Cardiac septum (tissue), 1 donor: ENCODE results near the gene METTL23. TPM values are rescaled to one million over a fixed set of nuclear protein-coding genes. Genes with fewer than 3 reads are reported as not detected.
"Not testable (repeated sequence)": the region's sequence is repeated elsewhere in the genome, so short reads cannot be mapped to it uniquely, and the experiment has no call there.

Experiments
- DNase-seq: peaks from one replicate; pipeline ENCODE4 v3.0.0-alpha.2; 2020; ENCODE audit warnings: low spot score
- intact Hi-C: fragments of 100-400 bp; cut with DNase I; formaldehyde crosslinking; loops from one replicate; pipeline ENCODE4 v1.14.0; 2022
- microRNA-seq: library from miRNA; unstranded; fragments of <30 nt; microRNA quantifications from one replicate; pipeline ENCODE4 v1.2.0, GENCODE V29; 2020
- total RNA-seq: library from RNA; stranded (reverse); fragmentation: NEBNext Ultra II Directional; extraction: Animal tissue kit (Norgen Biotek cat#: 25700); gene quantifications from one replicate; pipeline ENCODE4 v1.2.1, GENCODE V29; 2021
- donor health status: DM: no; HTN: no; CAD: no.

The METTL23 gene
- total RNA-seq, 1 donor from 2014 or later, result 21.4 TPM

DNA sequence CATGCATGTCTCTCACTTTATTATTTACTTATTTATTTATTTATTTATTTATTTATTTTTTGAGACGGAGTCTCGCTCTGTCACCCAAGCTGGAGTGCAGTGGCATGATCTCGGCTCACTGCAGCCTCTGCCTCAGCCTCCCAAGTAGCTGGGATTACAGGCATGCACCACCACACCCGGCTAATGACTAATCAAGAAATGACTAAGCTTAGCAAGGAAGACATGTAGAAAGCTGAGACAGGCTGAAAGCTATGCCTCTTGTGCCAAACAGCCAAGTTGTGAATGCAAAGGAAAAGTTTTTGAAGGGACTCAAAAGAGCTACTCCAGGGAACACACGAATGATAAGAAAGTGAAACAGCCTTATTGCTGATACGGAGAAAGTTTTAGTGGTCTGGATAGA is 19.1 kb downstream of the METTL23 start:
- intact Hi-C loops, DNase-seq: not testable (repeated sequence)

DNA sequence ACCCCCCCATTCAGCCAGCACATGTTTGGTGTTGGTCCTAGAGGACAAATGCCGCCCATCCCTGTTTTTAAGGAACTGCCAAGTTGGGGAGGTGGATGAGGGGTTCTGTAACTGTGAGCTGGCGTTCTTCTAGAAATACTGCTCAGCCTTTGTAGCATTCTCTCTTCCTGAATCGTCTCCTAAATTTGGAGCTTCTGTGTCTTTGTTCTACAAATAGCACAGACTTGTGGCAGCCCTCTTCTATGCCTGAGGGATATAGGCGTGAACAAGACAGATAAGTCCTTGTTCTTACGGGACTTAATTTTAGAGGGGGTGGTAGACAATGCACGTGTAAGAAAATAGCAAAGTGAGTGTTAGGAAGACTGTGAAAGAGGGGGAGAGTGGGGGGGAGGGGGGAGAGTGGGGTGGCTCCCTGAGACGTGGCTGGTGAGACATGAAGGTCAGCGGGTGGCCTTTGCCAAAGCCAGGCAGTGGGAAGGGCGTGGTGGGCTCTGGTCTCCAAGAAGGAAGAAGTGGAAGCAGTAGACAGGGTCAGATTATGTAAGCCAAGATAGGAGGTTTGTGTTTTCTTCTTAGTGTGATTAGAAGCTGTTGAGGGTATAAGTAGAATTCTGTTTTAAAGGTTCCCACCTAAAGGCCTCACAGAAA is 21.2 kb downstream of the METTL23 start:
- DNase-seq, result no peak
- intact Hi-C loops, result no loop called here

DNA sequence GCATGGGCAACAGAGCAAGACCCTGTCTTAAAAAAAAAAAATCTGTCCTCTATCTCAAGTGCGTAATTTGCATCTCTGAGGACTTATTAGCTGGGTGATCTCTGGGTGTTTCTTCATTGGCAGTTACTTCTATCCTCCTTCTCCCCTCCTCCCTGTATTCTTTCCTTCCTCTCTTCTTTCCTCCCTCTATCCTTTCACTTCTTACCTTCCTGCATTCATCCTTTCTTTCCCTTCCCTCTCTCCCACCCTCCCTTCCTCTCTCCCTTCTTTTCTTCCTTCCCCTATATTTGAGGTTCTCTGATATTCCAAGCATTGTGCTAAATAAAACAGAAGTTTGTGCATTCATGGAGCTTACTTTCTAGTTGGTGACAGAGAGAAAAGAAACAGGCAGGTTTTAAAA is 22.0 kb downstream of the METTL23 start:
- DNase-seq, result no peak
- intact Hi-C loops, result no loop called here

DNA sequence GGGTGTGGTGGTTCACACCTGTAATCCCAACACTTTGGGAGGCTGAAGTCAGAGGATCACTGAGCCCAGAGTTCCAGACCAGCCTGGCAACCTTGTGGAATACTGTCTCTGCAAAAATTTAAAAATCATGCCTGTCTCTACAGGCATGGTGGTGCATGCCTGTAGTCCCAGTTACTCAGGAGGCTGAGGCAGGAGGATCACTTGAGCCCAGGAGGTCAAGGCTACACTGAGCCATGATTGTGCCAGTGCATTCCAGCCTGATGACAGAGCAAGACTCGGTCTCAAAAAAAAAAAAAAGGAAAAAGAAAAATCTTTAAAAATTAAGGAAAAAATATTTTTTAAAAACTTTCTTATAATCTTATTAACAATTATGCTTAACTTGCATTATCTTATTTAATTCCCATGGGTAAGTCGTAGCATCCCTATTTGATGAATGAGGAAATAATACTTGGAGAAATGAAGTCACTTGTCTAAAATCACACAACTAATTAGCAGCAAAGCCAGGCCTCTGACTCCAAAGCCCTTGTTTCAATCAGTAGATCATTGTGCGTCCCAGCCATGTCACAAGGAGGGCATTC is 24.9 kb downstream of the METTL23 start:
- intact Hi-C loops, result no loop called here
- no peak for DNase-seq

DNA sequence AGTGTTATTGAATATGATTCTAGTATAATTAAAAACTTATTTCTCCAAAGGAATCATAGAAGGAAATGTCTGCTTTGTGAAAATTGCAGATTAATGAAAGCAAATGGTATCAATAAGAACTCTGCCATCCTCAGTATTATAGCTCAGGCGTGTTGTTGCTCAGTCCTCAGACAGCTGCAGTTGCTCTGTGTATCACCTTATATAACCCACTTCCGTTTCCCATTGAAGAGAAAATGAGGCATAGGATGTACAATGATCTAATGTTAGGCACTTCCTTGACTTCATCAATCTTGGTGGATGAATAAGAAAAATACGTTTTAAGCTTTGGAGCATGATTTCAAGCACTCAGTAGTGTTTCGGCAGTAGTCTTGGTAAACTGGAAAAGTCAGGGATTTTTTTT is 25.4 kb downstream of the METTL23 start:
- DNase-seq, result no peak
- intact Hi-C loops, result no loop called here

DNA sequence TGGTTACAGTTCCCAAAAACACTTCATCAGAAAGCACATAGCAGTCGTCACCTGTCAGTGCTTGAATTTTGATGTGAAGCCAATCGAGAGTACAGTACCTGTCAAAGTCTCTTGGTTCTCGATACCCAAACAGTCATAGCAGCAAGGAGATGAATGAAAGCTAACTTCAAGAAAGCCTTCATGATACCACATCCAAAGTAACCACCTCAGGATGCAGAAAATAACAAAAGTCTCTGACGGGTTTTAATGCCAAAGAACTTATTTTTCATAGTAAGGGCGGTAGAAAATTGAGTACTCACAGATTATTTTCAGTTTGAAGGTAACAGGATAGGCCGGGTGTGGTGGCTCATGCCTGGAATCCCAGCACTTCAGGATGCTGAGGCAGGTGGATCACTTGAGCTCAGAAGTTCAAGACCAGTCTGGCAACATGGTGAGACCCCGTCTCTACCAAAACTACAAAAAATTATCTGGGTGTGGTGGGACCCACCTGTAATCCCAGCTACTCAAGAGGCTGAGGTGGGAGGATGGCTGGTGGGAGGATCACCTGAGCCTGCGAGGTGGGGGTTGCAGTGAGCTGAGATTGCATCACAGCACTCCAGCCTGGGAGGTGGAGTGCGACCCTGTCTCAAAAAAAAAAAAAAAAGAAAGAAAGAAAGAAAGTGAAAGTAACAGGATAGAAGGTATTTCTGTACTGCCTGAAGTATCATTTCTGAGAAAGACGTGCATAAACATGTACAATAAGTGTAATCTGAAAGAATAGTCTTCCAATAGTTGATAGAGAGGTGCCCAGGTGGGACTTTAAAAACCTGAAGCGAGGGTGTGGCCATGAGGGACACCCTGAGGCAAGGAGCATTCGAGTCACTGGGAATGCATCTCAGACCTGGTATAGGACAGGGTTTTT is 26.7 kb downstream of the METTL23 start:
- intact Hi-C loops, result no loop called here
- no peak for DNase-seq

DNA sequence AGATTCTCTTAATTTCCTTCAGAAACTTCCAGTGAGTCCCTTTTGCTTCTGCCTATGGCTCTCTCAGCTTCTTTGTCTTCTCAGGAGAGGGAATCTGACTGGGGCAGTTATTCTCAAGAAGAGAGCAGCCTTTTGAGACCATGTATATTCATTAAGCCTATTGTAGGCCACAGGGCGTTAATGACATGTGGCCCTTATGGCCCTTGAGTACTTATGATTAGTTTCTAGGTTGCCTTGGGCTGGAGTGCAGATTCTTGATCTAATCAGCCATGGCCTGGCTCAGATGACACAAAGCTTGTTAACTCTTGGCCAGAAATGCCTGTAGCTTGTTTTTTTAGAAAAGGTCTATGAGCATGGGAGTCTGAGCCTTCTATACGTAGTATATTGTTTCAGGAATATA is 28.6 kb downstream of the METTL23 start:
- no peak for DNase-seq
- intact Hi-C loops, result no loop called here

DNA sequence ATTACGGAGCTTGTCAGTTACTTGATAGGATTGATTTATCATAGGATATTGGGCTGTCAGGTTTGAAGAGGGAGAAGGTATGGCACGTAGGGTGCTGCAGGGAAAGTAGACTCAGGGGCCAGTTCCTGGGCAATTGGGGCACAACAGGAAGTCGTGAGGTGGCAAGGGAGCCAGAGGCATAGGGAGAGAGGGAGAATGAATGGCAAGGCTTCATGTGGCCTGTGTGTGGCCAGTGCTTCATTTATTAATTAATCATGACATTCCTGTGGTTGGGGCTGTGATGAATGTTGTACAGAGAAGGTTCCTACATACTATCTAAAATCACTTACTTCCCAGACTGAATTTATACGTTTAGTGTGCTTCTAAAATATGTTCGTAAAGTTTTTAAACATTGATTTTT is 30.6 kb downstream of the METTL23 start:
- DNase-seq, result no peak
- intact Hi-C loops, result no loop called here

DNA sequence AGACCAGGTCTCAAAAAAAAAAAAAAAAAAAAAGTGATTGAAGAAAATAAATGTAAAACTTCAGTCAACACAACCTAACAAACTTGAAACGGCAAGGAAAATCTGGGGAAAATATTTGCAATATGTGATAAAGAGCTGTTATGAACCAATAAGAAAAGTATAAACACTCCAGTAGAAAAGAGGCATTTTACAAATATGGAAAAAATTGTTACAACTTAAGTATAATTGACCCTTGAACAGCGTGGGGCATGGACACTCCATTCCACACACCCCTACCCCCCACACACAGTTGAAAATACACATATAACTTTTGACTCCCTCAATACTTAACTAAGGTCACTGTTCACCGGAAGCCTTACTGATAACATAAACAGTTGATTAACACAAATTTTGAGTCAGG is 31.9 kb downstream of the METTL23 start:
- no peak for DNase-seq
- intact Hi-C loops, result no loop called here

DNA sequence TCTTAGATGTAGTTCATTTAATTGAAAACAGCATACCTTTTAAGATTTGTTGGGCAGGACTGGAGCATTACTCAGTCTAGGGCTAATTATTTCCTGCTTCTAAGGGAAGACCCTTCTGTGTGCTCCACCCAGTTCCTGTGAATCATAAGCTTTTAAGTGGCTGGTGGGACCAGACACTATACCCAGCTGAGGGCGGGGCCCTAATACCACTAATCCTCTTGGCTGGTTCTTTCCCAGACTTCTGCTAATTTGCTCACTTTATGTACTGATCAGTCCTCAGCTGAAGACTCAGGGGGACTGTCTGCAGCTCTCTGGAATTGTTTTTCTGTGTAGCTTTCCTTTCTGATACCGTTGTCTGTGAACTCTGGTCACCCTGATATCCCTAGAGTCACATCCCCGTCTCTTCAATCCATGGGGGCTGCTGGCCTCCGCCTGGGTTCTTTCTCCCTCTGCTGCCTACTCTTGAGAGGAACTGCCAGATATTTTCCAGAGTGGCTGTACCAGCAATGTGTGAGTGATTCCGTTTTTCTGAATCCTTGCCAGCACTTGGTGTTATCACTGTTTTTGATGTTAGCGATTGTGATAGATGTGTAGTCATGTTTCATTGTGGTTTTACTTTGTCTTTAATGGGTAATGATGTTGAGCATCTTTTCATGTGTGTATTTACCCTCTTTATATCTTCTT is 46.3 kb downstream of the METTL23 start:
- no peak for DNase-seq
- intact Hi-C loops, result no loop called here

DNA sequence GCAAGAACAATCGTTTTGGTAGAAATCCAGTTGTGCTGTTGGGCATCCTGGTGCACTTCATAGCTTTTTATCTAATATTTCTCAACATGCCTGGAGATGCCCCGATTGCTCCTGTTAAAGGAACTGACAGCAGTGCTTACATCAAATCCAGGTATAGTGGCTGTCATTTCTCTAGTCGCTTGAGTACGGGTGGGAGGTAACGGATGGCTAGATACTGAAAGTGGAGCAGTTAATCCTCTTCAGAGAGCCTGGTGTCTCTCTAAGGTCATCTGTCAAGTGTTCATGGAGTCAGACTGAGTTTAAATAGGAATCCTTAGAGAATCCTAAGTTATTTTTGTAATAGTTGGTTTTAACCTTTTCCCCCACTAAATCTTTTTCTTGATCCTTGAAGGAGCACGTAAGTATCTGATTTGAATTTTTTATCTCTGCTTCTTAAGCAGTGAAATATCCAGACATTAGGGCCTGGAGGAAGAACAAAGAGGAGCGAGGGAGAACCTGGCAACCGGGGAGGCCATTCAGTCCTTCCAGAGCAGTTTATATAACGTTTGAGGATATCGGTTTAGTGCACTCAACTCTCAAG is 48.5 kb downstream of the METTL23 start:
- intact Hi-C loops, result no loop called here
- no peak for DNase-seq

DNA sequence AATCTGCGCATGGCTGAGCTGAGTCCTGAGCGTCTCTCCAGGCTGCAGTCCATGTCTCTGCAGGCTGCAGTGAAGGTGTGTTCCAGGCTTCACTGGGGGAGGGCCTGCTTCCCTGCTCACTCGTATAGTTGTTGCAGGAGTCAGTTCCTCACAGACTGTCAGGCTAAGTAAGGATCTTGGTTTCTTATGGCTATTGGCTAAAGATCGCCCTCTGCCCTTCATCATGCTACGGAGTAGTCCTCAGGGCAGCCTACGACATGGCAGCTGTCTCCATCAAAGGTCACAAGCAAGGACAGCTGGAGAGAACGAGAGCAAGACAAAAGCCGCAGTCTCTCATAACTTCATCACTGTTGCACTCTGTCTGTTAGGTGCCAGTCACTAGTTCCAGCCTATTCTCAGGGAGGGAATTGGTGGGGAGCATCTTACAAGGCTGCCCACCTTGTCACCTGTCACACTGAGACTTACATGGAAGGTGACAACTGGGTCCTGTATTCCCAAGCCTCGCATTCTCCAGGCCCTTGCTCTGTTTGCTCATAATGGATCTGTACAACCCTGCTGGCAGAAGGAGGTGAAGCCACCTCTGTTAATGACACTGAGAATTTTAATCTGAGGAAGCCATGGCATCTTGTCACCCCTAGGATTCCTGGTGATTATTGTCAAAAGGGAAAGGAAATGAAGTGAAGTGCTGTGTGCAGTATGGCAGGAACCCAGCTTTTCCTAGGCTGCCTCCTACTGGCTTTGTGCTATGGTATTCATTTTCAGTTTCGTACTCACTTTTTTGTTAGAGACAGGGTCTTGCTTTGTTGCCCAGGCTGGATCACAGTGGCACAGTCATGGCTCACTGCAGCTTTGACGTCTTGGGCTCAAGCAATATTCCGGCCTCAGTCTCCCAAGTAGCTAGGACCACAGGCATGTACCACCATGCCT is 54.7 kb downstream of the METTL23 start:
- intact Hi-C loops, result no loop called here
- no peak for DNase-seq

DNA sequence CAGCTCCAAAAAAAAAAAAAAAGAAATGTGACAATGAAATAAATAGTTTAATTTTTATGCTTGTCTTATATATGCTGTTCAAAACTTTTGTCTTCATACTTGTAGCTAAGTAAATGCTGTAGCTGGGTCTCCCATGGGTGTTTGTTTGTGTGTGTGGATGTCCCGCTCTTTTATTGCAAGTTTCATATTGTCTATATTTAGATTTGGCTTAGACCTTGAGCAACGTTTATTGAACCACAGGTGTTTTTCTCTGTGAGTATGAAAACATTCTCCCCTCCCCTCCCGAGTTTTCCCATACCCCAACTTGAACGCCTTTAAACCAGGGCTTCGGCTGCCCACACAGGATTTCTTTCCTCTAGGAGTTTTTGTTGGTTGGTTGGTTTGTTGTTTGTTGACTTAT is 56.5 kb downstream of the METTL23 start:
- no peak for DNase-seq
- intact Hi-C loops, result no loop called here

Small RNAs within 50 kb of the gene (microRNA-seq; reads per million reads assigned to microRNA genes)
- not detected for gene MIR636

Other genes with a start within 250 kb of the METTL23 start
- gene RHBDF2, start 225.4 kb upstream of the METTL23 start, total RNA-seq, result 11.5 TPM
- gene CYGB, start 189.1 kb upstream of the METTL23 start, total RNA-seq, result 17.6 TPM
- gene PRCD, start 186.8 kb upstream of the METTL23 start, total RNA-seq, result 2.7 TPM
- 6.2 TPM for gene ST6GALNAC2, start 141.0 kb upstream of the METTL23 start, total RNA-seq
- gene ST6GALNAC1, start 83.1 kb upstream of the METTL23 start, total RNA-seq, result 1.9 TPM
- 666 TPM for gene MXRA7, start 15.9 kb upstream of the METTL23 start, total RNA-seq
- gene JMJD6, start 233 bp upstream of the METTL23 start, total RNA-seq, result 60.7 TPM
- gene SRSF2, start 10.5 kb downstream of the METTL23 start, total RNA-seq, result 98.0 TPM
- gene MFSD11, start 11.3 kb downstream of the METTL23 start, total RNA-seq, result 27.0 TPM
- gene MGAT5B, start 141.6 kb downstream of the METTL23 start, total RNA-seq, result 0.13 TPM